ENCODE data around the gene CD200R1L. TPM values are rescaled to one million over a fixed set of nuclear protein-coding genes. Genes with fewer than 3 reads are reported as not detected.

Gene CD200R1L
- total RNA-seq, 1 experiment from 2014 or later = not detected

GRCh38 chr3:112767177-112767576 lies 79.5 kb downstream of the CD200R1L start:
- Mint-ChIP-seq H3K27ac (no peak overlapping the region), H3K4me1 (peaks cover 13% of the 10 kb centered on the region), H3K9me3 (peaks cover 6% of the 10 kb centered on the region; the same call in 1 of the 2 replicates), H3K36me3 (no peaks in the 10 kb centered on the region), H3K27me3 (ENCODE audit: low read depth) (peaks cover 5% of the 10 kb centered on the region; the same call in 1 of the 2 replicates), H3K4me3 (no peak overlapping the region)
- ChIA-PET CTCF (no interaction called here), POLR2A (no interaction called here)
- ATAC-seq (no peak), DNase-seq (ENCODE audit: low spot score) (no peak)
- TF ChIP-seq PRDM15 (CRISPR knock-in tag; IDR thresholded peaks at IDR 0.05) = no peak
- no peak for TF ChIP-seq E2F1 (CRISPR knock-in tag; IDR thresholded peaks at IDR 0.05)
- no peak for TF ChIP-seq ZNF121 (CRISPR knock-in tag; IDR thresholded peaks at IDR 0.05)
- TF ChIP-seq GABPB1 (CRISPR knock-in tag; IDR thresholded peaks at IDR 0.05) = no peak
- no peak for TF ChIP-seq ATF3 (CRISPR knock-in tag; conservative IDR thresholded peaks at IDR 0.05)
- TF ChIP-seq FOXK1 (CRISPR knock-in tag; IDR thresholded peaks at IDR 0.05) = no peak
- no peak for TF ChIP-seq NR3C1 (CRISPR knock-in tag; conservative IDR thresholded peaks at IDR 0.05; ENCODE audit: low read depth)
- TF ChIP-seq ETV6 (CRISPR knock-in tag; IDR thresholded peaks at IDR 0.05) = no peak
- TF ChIP-seq ELF4 (CRISPR knock-in tag; IDR thresholded peaks at IDR 0.05; ENCODE audit: low read depth) = no peak
- no peak for TF ChIP-seq ZSCAN18 (CRISPR knock-in tag; IDR thresholded peaks at IDR 0.05)
- TF ChIP-seq MXD4 (CRISPR knock-in tag; IDR thresholded peaks at IDR 0.05; ENCODE audit: borderline replicate concordance) = no peak
- no peak for TF ChIP-seq USF2 (CRISPR knock-in tag; IDR thresholded peaks at IDR 0.05)
- no peak for TF ChIP-seq ARID4B (CRISPR knock-in tag; IDR thresholded peaks at IDR 0.05; ENCODE audit: borderline replicate concordance)
- TF ChIP-seq ZNF532 (CRISPR knock-in tag; IDR thresholded peaks at IDR 0.05; ENCODE audit: borderline replicate concordance) = no peak
- no peak for TF ChIP-seq IRF2 (CRISPR knock-in tag; IDR thresholded peaks at IDR 0.05; ENCODE audit: borderline replicate concordance, low read depth)
- no peak for TF ChIP-seq MLX (CRISPR knock-in tag; IDR thresholded peaks at IDR 0.05)
- TF ChIP-seq TP53 (CRISPR knock-in tag; IDR thresholded peaks at IDR 0.05) = no peak
- no peak for TF ChIP-seq ATF6 (CRISPR knock-in tag; IDR thresholded peaks at IDR 0.05)

Data from WTC11 (cell line).